Type B pancreatic cell (in vitro differentiated cells): ENCODE results near the gene ZNF530. TPM values are rescaled to one million over a fixed set of nuclear protein-coding genes. Genes with fewer than 3 reads are reported as not detected.

Source experiments
- DNase-seq: peaks from one replicate; pipeline ENCODE4 v3.0.0; 2021; ENCODE audit warnings: mixed read lengths; ENCODE audit not compliant: unreplicated experiment; ENCODE audit errors: extremely low spot score
- H3K27ac Mint-ChIP-seq: 2 replicates; pipeline ENCODE4 v1.8.0; 2021; ENCODE audit warnings: mild to moderate bottlenecking, mixed read lengths
- H3K27me3 Mint-ChIP-seq: 2 replicates; pipeline ENCODE4 v1.8.0; 2021; ENCODE audit warnings: mixed read lengths
- H3K36me3 Mint-ChIP-seq: 2 replicates; pipeline ENCODE4 v1.8.0; 2021; ENCODE audit warnings: mixed read lengths
- H3K4me1 Mint-ChIP-seq: one replicate; pipeline ENCODE4 v1.8.0; 2021; ENCODE audit warnings: mixed read lengths; ENCODE audit not compliant: unreplicated experiment
- H3K4me3 Mint-ChIP-seq: 2 replicates; pipeline ENCODE4 v1.8.0; 2021; ENCODE audit warnings: mild to moderate bottlenecking, mixed read lengths
- H3K9me3 Mint-ChIP-seq: 2 replicates; pipeline ENCODE4 v1.8.0; 2021; ENCODE audit warnings: mixed read lengths
- long read RNA-seq: library from polyadenylated mRNA; unstranded; transcript quantifications from one replicate; pipeline ENCODE4 v2.0.0, GENCODE V29; 2020
- total RNA-seq: library from RNA; stranded (reverse); gene quantifications from 2 replicates; pipeline ENCODE4 v1.2.1, GENCODE V29; 2021; ENCODE audit warnings: low replicate concordance
- TF ChIP-seq, protein P1 (sequence below): fragments of 200-600 bp; sonication (generic); conservative IDR thresholded peaks from 2 replicates; pipeline ENCODE4 v1.5.0; 2021; ENCODE audit warnings: antibody characterized with exemption, mild to moderate bottlenecking

ZNF530 gene
- 4.8 and 4.9 TPM in 2 replicates for total RNA-seq
- long read RNA-seq, transcript ZNF530-202 (4 exons, 469 nt) = major isoform, 7 of 22 reads
- long read RNA-seq, partial matches to known transcripts = 2 of 22 reads
- long read RNA-seq, other reads (novel, unspliced or antisense) = 6 of 22 reads

- peak; percentile 90 for DNase-seq
- no peaks in the 10 kb centered on the region for H3K27me3 Mint-ChIP-seq
- H3K4me3 Mint-ChIP-seq = peak within 1 kb of the TSS; percentile 89
- peaks cover 41% of the 10 kb centered on the region for H3K36me3 Mint-ChIP-seq
- H3K4me1 Mint-ChIP-seq = peaks cover 4% of the 10 kb centered on the region
- peaks cover 37% of the 10 kb centered on the region for H3K9me3 Mint-ChIP-seq
- H3K27ac Mint-ChIP-seq = peak within 1 kb of the TSS; percentile 54
- TF ChIP-seq, protein P1, sequence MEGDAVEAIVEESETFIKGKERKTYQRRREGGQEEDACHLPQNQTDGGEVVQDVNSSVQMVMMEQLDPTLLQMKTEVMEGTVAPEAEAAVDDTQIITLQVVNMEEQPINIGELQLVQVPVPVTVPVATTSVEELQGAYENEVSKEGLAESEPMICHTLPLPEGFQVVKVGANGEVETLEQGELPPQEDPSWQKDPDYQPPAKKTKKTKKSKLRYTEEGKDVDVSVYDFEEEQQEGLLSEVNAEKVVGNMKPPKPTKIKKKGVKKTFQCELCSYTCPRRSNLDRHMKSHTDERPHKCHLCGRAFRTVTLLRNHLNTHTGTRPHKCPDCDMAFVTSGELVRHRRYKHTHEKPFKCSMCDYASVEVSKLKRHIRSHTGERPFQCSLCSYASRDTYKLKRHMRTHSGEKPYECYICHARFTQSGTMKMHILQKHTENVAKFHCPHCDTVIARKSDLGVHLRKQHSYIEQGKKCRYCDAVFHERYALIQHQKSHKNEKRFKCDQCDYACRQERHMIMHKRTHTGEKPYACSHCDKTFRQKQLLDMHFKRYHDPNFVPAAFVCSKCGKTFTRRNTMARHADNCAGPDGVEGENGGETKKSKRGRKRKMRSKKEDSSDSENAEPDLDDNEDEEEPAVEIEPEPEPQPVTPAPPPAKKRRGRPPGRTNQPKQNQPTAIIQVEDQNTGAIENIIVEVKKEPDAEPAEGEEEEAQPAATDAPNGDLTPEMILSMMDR = no peak
Measured at GRCh38 chr19:57599761-57600383, at the start of gene ZNF530. Gene ZNF530 (plus strand): TSS chr19:57599885. CDS start chr19:57604346, 4,461 bp downstream.

DNA sequence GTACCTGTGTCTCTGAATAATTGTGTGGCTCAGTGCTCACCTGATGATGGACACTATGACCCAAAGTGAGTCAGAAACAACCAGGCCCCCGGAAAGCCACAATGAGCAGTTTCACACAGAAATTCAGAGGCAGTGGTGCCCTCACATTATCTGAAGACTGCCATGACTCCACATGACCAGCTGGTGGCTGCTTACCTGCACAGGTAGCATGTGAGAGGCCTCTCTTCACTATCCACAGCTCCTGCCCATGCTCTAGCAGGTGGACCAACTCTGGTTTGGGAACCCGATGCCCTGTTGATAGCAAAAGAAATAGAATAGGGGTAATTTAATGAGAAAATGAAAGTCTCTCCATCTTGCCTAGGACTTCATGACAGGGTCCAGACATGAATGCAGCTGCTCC lies 47.3 kb upstream of the ZNF530 start:
- H3K4me1 Mint-ChIP-seq = peaks cover under 1% of the 10 kb centered on the region
- peaks cover 28% of the 10 kb centered on the region for H3K9me3 Mint-ChIP-seq
- no peaks in the 10 kb centered on the region for H3K27me3 Mint-ChIP-seq
- H3K27ac Mint-ChIP-seq = no peak overlapping the region
- TF ChIP-seq, protein P1 = no peak
- no peak for DNase-seq
- H3K4me3 Mint-ChIP-seq = no peak overlapping the region
- peaks cover 90% of the 10 kb centered on the region for H3K36me3 Mint-ChIP-seq

GRCh38 chr19:57557659-57558058 lies 42.0 kb upstream of the ZNF530 start:
- DNase-seq = no peak
- H3K9me3 Mint-ChIP-seq = peaks cover 30% of the 10 kb centered on the region
- TF ChIP-seq, protein P1 = no peak

DNA sequence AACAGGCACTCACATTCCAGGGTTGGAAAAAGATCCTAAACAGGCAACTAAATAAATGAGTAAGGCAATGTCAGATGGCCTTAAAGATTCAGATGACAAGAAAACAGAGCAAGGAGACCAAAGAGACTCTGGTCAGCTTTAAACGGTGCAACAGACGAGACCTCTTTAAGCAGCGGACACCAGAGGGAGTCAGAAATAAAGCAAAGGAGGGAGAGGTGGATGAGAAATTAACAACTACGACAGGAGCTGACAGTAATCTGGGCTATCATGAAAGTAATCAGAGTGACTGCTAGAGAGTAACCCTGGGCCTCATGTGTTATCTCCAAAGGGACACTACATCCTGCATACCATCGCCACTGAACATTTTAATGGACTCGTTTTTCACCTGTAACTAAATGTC lies 41.2 kb upstream of the ZNF530 start:
- TF ChIP-seq, protein P1 = no peak
- no peak for DNase-seq
- Mint-ChIP-seq H3K9me3 (peaks cover 31% of the 10 kb centered on the region), H3K4me3 (peak overlapping the region; percentile 99), H3K36me3 (peaks cover 44% of the 10 kb centered on the region), H3K27ac (peak overlapping the region; percentile 85), H3K4me1 (peaks cover 21% of the 10 kb centered on the region), H3K27me3 (no peaks in the 10 kb centered on the region)

More at GRCh38 chr19:57557659-57558058, 42.0 kb upstream of the ZNF530 start:
- peaks cover 21% of the 10 kb centered on the region for H3K4me1 Mint-ChIP-seq
- H3K27me3 Mint-ChIP-seq = no peaks in the 10 kb centered on the region
- H3K27ac Mint-ChIP-seq = no peak overlapping the region
- peaks cover 50% of the 10 kb centered on the region for H3K36me3 Mint-ChIP-seq
- peak overlapping the region; percentile 99 for H3K4me3 Mint-ChIP-seq

DNA sequence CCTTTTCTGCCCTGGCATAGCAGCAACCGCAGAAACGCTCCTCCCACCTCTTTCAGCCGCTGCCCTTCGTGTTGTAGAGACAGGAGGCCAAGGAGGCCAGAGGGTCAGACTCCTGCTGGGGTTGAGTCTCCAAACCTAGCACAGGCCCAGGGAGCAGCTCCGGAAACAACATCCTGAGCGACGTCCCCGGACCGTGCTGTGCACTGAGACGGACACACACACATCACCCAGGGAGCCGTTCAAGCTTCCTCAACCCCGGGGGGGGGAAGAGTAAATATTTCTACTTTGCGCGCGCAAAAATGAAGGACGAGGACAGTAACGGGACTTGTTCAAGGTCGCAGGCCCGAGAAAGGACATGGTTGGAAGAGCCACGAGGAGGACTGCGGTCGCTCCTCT lies 40.7 kb upstream of the ZNF530 start:
- peaks cover 42% of the 10 kb centered on the region for H3K36me3 Mint-ChIP-seq
- H3K4me3 Mint-ChIP-seq = peak overlapping the region; percentile 99
- TF ChIP-seq, protein P1 = no peak
- peak overlapping the region; percentile 85 for H3K27ac Mint-ChIP-seq
- no peak for DNase-seq
- peaks cover 21% of the 10 kb centered on the region for H3K4me1 Mint-ChIP-seq
- peaks cover 33% of the 10 kb centered on the region for H3K9me3 Mint-ChIP-seq
- no peaks in the 10 kb centered on the region for H3K27me3 Mint-ChIP-seq
